OCI-LY7 (cell line): ENCODE measurements around the gene SYNPO2. TPM values are rescaled to one million over a fixed set of nuclear protein-coding genes. Genes with fewer than 3 reads are reported as not detected.

Source experiments
- BruUV-seq: library from RNA; stranded (reverse); fragments of 400-500 nt; replicated peaks from 2 replicates; lab custom pipeline; 2021; lab: Mats Ljungman, UMichigan
- CTCF ChIA-PET: fragments of 300-600 bp; sonication (Branson Sonifier 250); formaldehyde crosslinking; loops from one replicate; lab custom pipeline; 2022; ENCODE audit warnings: antibody characterized with exemption; ENCODE audit not compliant: unreplicated experiment; lab: Charles Lee
- POLR2A ChIA-PET: fragments of 300-600 bp; sonication (Branson Sonifier 250); formaldehyde crosslinking; loops from one replicate; lab custom pipeline; 2022; ENCODE audit warnings: antibody characterized with exemption; lab: Charles Lee
- DNase-seq: peaks from one replicate; pipeline ENCODE4 v3.0.0-alpha.2; 2015; ENCODE audit warnings: low spot score
- H2AFZ ChIP-seq: fragments of 200-600 bp; sonication (generic), shearing (Covaris generic); 2 replicates; pipeline ENCODE4 v1.6.1; 2014; ENCODE audit warnings: mild to moderate bottlenecking, antibody characterized with exemption, low read length, moderate library complexity
- H3K27ac ChIP-seq: fragments of 200-600 bp; sonication (generic); 2 replicates; pipeline ENCODE4 v1.5.1; 2014; ENCODE audit warnings: mixed run types, low read depth, mild to moderate bottlenecking, moderate library complexity, low read length, inconsistent platforms; ENCODE audit not compliant: poor library complexity, severe bottlenecking
- H3K36me3 ChIP-seq: fragments of 200-600 bp; sonication (generic); 2 replicates; pipeline ENCODE4 v1.6.1; 2014; ENCODE audit warnings: mild to moderate bottlenecking, antibody characterized with exemption, low read length, moderate library complexity, mixed read lengths; ENCODE audit not compliant: insufficient read depth
- H3K4me1 ChIP-seq: fragments of 200-600 bp; sonication (generic); 2 replicates; pipeline ENCODE4 v1.5.1; 2014; ENCODE audit warnings: mild to moderate bottlenecking, low read length; ENCODE audit not compliant: insufficient read depth, poor library complexity, severe bottlenecking
- H3K4me2 ChIP-seq: fragments of 200-600 bp; sonication (generic); 2 replicates; pipeline ENCODE4 v1.6.1; 2014; ENCODE audit warnings: mild to moderate bottlenecking, low read length
- H3K4me3 ChIP-seq: fragments of 200-600 bp; sonication (generic); 2 replicates; pipeline ENCODE4 v1.5.1; 2014; ENCODE audit warnings: mild to moderate bottlenecking, low read depth, low read length; ENCODE audit not compliant: poor library complexity, severe bottlenecking
- H3K79me2 ChIP-seq: fragments of 200-600 bp; sonication (generic); 2 replicates; pipeline ENCODE4 v1.6.1; 2016; ENCODE audit warnings: low read depth, mild to moderate bottlenecking, low read length, moderate library complexity, mixed read lengths; ENCODE audit not compliant: insufficient read depth
- H3K9me2 ChIP-seq: fragments of 200-600 bp; sonication (generic); 2 replicates; pipeline ENCODE4 v1.6.1; 2016; ENCODE audit warnings: mild to moderate bottlenecking, low read length, mixed read lengths; ENCODE audit not compliant: insufficient read depth
- H3K9me3 ChIP-seq: fragments of 200-600 bp; sonication (generic); 2 replicates; pipeline ENCODE4 v1.6.1; 2014; ENCODE audit warnings: mild to moderate bottlenecking, mixed run types, low read length, mixed read lengths
- H4K20me1 ChIP-seq: fragments of 200-600 bp; sonication (generic); 2 replicates; pipeline ENCODE4 v1.6.1; 2014; ENCODE audit warnings: mild to moderate bottlenecking, antibody characterized with exemption, low read length, moderate library complexity, mixed read lengths; ENCODE audit not compliant: insufficient read depth
- EZH2phosphoT487 ChIP-seq: fragments of 200-600 bp; sonication (generic); IDR thresholded peaks from 2 replicates; pipeline ENCODE4 v1.6.1; 2018; ENCODE audit warnings: low read depth, borderline replicate concordance, mild to moderate bottlenecking, mixed run types, antibody characterized with exemption, low read length, moderate library complexity, mixed read lengths
- intact Hi-C: fragments of 100-400 bp; cut with micrococcal nuclease; formaldehyde crosslinking; loops from one replicate; pipeline ENCODE4 v1.10.0; 2022; ENCODE audit not compliant: unreplicated experiment
- total RNA-seq, 2 experiments: library from RNA; depleted of rRNA in 1 of 2; stranded (reverse); fragments of >200 nt in 1 of 2; shearing (Covaris generic) in 1 of 2; gene quantifications; 2 replicates each; pipeline ENCODE4 v1.2.3, GENCODE V29; 2014 to 2022
- TF ChIP-seq, protein P1 (sequence below): fragments of 200-600 bp; sonication (generic); conservative IDR thresholded peaks from 2 replicates; pipeline ENCODE4 v1.5.1; 2014; ENCODE audit warnings: mild to moderate bottlenecking, antibody characterized with exemption, low read length, moderate library complexity, mixed read lengths

SYNPO2 gene
- total RNA-seq, 2 experiments from 2014 or later, result 0.11 to 0.19 TPM

DNA sequence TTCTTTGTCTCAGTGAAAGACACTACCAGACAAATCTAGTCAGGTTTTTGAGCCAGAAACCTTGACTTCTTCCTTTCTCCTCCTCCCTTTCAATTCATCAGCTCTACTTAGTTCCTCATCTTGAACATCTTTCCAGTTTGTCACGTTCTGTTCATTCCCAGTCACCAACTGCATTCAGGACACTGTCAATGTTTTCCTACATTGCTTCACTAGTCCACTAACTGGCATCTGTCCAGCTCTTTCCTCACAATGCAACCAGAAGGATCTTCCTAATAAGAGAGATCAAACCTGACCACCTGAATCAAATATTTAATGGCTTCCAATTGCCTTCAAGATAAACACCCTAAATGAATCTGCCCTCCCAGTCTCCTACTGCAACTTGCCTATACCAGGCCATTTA lies 52.5 kb downstream of the SYNPO2 start:
- no peak overlapping the region for H3K4me2 ChIP-seq
- H4K20me1 ChIP-seq, result no peaks in the 10 kb centered on the region
- H3K79me2 ChIP-seq, result no peaks in the 10 kb centered on the region
- CTCF ChIA-PET, result no interaction called here
- no peak for DNase-seq
- H3K9me2 ChIP-seq, result no peaks in the 10 kb centered on the region
- POLR2A ChIA-PET, result interaction anchor here (0.7 to 1.0 kb wide), 2 partner anchors 91 to 164 kb away, joined by 3 read pairs; no protein-coding TSS in a partner anchor
- no TSS peak for BruUV-seq
- H3K4me1 ChIP-seq, result no peaks in the 10 kb centered on the region
- H3K36me3 ChIP-seq, result no peaks in the 10 kb centered on the region
- H3K9me3 ChIP-seq, result no peaks in the 10 kb centered on the region
- H2AFZ ChIP-seq, result no peak overlapping the region
- TF ChIP-seq, protein P1, sequence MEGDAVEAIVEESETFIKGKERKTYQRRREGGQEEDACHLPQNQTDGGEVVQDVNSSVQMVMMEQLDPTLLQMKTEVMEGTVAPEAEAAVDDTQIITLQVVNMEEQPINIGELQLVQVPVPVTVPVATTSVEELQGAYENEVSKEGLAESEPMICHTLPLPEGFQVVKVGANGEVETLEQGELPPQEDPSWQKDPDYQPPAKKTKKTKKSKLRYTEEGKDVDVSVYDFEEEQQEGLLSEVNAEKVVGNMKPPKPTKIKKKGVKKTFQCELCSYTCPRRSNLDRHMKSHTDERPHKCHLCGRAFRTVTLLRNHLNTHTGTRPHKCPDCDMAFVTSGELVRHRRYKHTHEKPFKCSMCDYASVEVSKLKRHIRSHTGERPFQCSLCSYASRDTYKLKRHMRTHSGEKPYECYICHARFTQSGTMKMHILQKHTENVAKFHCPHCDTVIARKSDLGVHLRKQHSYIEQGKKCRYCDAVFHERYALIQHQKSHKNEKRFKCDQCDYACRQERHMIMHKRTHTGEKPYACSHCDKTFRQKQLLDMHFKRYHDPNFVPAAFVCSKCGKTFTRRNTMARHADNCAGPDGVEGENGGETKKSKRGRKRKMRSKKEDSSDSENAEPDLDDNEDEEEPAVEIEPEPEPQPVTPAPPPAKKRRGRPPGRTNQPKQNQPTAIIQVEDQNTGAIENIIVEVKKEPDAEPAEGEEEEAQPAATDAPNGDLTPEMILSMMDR, result no peak
- TF ChIP-seq EZH2phosphoT487, result no peak
- intact Hi-C loops, result no loop called here
- H3K27ac ChIP-seq, result no peak overlapping the region
- no peak overlapping the region for H3K4me3 ChIP-seq

DNA sequence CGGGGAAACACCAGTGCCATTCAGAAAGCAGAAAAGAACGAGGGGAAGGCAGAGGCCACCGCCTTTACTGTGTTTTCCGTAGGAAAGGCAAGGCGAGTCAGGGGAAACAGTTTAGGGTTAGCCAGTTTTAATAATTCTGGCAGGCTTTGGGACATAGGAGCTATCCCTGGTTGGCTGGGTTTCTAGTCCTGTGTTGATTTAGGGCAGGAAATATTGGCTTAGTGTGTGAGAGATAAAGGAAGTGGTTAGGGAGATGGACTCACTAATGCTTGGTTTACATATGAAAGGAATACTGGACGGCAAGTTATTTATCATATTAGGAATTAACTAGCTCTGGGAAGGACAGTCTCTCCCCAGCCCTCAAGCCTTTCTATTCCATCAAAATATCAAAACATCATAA lies 53.1 kb downstream of the SYNPO2 start:
- BruUV-seq, result no TSS peak
- intact Hi-C loops, result no loop called here
- H2AFZ ChIP-seq, result no peak overlapping the region
- no peak overlapping the region for H3K4me3 ChIP-seq
- H3K27ac ChIP-seq, result no peak overlapping the region
- H3K4me2 ChIP-seq, result no peak overlapping the region
- TF ChIP-seq EZH2phosphoT487, result no peak
- TF ChIP-seq, protein P1, result no peak
- ChIA-PET CTCF (no interaction called here), POLR2A (interaction anchor here (1.0 kb wide), 1 partner anchor 92 kb away, joined by 3 read pairs; no protein-coding TSS in a partner anchor)
- no peaks in the 10 kb centered on the region for H3K9me2 ChIP-seq
- H3K9me3 ChIP-seq, result no peaks in the 10 kb centered on the region
- H3K4me1 ChIP-seq, result no peaks in the 10 kb centered on the region
- H3K36me3 ChIP-seq, result no peaks in the 10 kb centered on the region
- no peak for DNase-seq
- H3K79me2 ChIP-seq, result no peaks in the 10 kb centered on the region
- H4K20me1 ChIP-seq, result no peaks in the 10 kb centered on the region

DNA sequence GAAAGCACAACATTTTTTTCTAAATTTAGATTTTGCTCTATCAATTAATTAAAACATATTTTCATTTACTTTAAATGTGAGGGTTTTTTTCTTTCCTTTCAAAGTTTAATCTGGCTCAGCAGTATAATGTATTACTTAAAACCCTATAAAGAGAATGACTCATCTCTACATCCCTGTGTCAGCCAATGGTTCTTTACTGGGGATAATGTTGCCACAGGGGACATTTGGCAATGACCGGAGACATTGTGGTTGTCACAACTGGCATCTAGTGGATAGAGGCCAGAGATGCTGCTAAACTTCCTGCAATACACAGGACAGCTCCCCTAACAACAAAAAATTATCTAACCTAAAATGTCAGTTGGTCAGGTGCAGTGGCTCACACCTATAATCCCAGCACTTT lies 53.8 kb downstream of the SYNPO2 start:
- no peaks in the 10 kb centered on the region for H3K79me2 ChIP-seq
- no peaks in the 10 kb centered on the region for H3K4me1 ChIP-seq
- H3K36me3 ChIP-seq, result no peaks in the 10 kb centered on the region
- H3K4me2 ChIP-seq, result no peak overlapping the region
- BruUV-seq, result no TSS peak
- no peaks in the 10 kb centered on the region for H4K20me1 ChIP-seq
- H2AFZ ChIP-seq, result no peak overlapping the region
- ChIA-PET POLR2A (no interaction called here), CTCF (no interaction called here)
- TF ChIP-seq, protein P1, result no peak
- no peak for TF ChIP-seq EZH2phosphoT487
- intact Hi-C loops, result no loop called here
- DNase-seq, result no peak
- no peaks in the 10 kb centered on the region for H3K9me2 ChIP-seq
- H3K9me3 ChIP-seq, result no peaks in the 10 kb centered on the region
- H3K27ac ChIP-seq, result no peak overlapping the region
- no peak overlapping the region for H3K4me3 ChIP-seq
